Parathyroid adenoma (tissue), 2 donors: ENCODE measurements around the gene PSEN2.
"Not testable (repeated sequence)": the region's sequence is repeated elsewhere in the genome, so short reads cannot be mapped to it uniquely, and the experiment has no call there.

Experiments
- H2AFZ ChIP-seq: fragments of 300-600 bp; sonication (generic); one replicate; pipeline ENCODE4 v1.7.0; 2017; ENCODE audit warnings: antibody characterized with exemption, mild to moderate bottlenecking
- H3K27ac ChIP-seq: fragments of 300-600 bp; sonication (generic); one replicate; pipeline ENCODE4 v1.7.0; 2017
- H3K27me3 ChIP-seq: fragments of 300-600 bp; sonication (generic); one replicate; pipeline ENCODE4 v1.7.0; 2017; ENCODE audit warnings: low read length; ENCODE audit not compliant: control insufficient read depth, insufficient read depth
- H3K36me3 ChIP-seq: fragments of 300-600 bp; sonication (generic); one replicate; pipeline ENCODE4 v1.7.0; 2017; ENCODE audit warnings: low read length; ENCODE audit not compliant: control insufficient read depth, insufficient read depth
- H3K4me1 ChIP-seq: fragments of 300-600 bp; sonication (generic); one replicate; pipeline ENCODE4 v1.7.0; 2017; ENCODE audit warnings: control low read depth
- H3K4me2 ChIP-seq: fragments of 300-600 bp; sonication (generic); one replicate; pipeline ENCODE4 v1.7.0; 2017; ENCODE audit warnings: low read length
- H3K4me3 ChIP-seq: fragments of 300-600 bp; sonication (generic); one replicate; pipeline ENCODE4 v1.7.0; 2017; ENCODE audit warnings: low read depth, low read length
- H3K79me2 ChIP-seq: fragments of 300-600 bp; sonication (generic); one replicate; pipeline ENCODE4 v1.7.0; 2017; ENCODE audit warnings: control low read depth
- H3K9ac ChIP-seq: fragments of 300-600 bp; sonication (generic); one replicate; pipeline ENCODE4 v1.7.0; 2017; ENCODE audit warnings: mild to moderate bottlenecking
- H3K9me3 ChIP-seq: fragments of 300-600 bp; sonication (generic); one replicate; pipeline ENCODE4 v1.7.0; 2017; ENCODE audit warnings: low read length; ENCODE audit not compliant: control insufficient read depth
- TF ChIP-seq, protein P1 (sequence below): fragments of 300-600 bp; sonication (generic); IDR thresholded peaks from one replicate; pipeline ENCODE4 v1.7.0; 2017; ENCODE audit warnings: antibody characterized with exemption, mild to moderate bottlenecking
- donor health status: primary hyperparathyroidism.

PSEN2 gene

DNA sequence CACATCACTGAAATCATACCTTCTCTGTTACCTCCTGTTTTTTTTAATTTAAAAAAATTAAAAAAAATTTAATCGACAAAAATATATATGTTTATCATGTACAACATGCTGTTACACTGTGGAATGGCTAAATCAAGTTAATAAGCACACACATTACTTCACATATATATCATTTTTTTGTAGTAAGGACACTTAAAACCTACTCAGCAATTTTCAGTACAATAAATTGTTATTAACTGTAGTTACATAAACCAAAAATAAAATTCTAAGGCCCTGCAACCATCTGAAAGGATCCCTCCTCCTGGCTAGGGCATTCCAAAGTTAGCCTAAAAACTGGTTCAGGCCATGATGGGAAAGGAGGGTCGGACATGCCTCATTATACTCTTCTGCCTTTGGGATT, 46.1 kb downstream of the PSEN2 start:
- Histone ChIP-seq H3K36me3 (no peaks in the 10 kb centered on the region), H3K4me2 (no peak overlapping the region), H2AFZ (no peak overlapping the region), H3K4me3 (no peak overlapping the region), H3K79me2 (no peaks in the 10 kb centered on the region), H3K9ac (no peak overlapping the region), H3K9me3 (no peaks in the 10 kb centered on the region), H3K27ac (no peak overlapping the region), H3K4me1 (no peaks in the 10 kb centered on the region), H3K27me3 (no peaks in the 10 kb centered on the region)
- TF ChIP-seq, protein P1, sequence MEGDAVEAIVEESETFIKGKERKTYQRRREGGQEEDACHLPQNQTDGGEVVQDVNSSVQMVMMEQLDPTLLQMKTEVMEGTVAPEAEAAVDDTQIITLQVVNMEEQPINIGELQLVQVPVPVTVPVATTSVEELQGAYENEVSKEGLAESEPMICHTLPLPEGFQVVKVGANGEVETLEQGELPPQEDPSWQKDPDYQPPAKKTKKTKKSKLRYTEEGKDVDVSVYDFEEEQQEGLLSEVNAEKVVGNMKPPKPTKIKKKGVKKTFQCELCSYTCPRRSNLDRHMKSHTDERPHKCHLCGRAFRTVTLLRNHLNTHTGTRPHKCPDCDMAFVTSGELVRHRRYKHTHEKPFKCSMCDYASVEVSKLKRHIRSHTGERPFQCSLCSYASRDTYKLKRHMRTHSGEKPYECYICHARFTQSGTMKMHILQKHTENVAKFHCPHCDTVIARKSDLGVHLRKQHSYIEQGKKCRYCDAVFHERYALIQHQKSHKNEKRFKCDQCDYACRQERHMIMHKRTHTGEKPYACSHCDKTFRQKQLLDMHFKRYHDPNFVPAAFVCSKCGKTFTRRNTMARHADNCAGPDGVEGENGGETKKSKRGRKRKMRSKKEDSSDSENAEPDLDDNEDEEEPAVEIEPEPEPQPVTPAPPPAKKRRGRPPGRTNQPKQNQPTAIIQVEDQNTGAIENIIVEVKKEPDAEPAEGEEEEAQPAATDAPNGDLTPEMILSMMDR: no peak

GRCh38 chr1:226919587-226919986, 49.2 kb downstream of the PSEN2 start:
- Histone ChIP-seq H3K9me3 (no peaks in the 10 kb centered on the region), H3K4me2 (no peak overlapping the region), H3K27ac (no peak overlapping the region), H3K4me1 (no peaks in the 10 kb centered on the region), H3K79me2 (no peaks in the 10 kb centered on the region), H3K27me3 (no peaks in the 10 kb centered on the region), H3K9ac (no peak overlapping the region), H3K36me3 (no peaks in the 10 kb centered on the region), H3K4me3 (no peak overlapping the region), H2AFZ (no peak overlapping the region)
- TF ChIP-seq, protein P1: no peak

- Histone ChIP-seq H3K36me3 (no peaks in the 10 kb centered on the region), H3K4me1 (no peaks in the 10 kb centered on the region), H3K4me3 (no peak overlapping the region), H3K79me2 (no peaks in the 10 kb centered on the region), H3K4me2 (no peak overlapping the region), H3K9ac (no peak overlapping the region), H3K27me3 (no peaks in the 10 kb centered on the region), H2AFZ (no peak overlapping the region), H3K9me3 (no peaks in the 10 kb centered on the region), H3K27ac (no peak overlapping the region)
- TF ChIP-seq, protein P1: no peak
Measured at GRCh38 chr1:226919995-226920394, 49.6 kb downstream of the PSEN2 start.

GRCh38 chr1:226920446-226920894, 50.1 kb downstream of the PSEN2 start:
- no peaks in the 10 kb centered on the region for H3K79me2 ChIP-seq
- no peaks in the 10 kb centered on the region for H3K36me3 ChIP-seq
- H3K4me1 ChIP-seq: no peaks in the 10 kb centered on the region
- no peak overlapping the region for H2AFZ ChIP-seq
- H3K4me2 ChIP-seq: no peak overlapping the region
- H3K9me3 ChIP-seq: no peaks in the 10 kb centered on the region
- no peak overlapping the region for H3K9ac ChIP-seq
- no peak overlapping the region for H3K4me3 ChIP-seq
- TF ChIP-seq, protein P1: no peak
- H3K27me3 ChIP-seq: no peaks in the 10 kb centered on the region
- no peak overlapping the region for H3K27ac ChIP-seq

- Histone ChIP-seq H3K4me2 (no peak overlapping the region), H3K27ac (no peak overlapping the region), H3K4me3 (no peak overlapping the region), H3K79me2 (no peaks in the 10 kb centered on the region), H3K4me1 (no peaks in the 10 kb centered on the region), H3K36me3 (no peaks in the 10 kb centered on the region), H3K9me3 (no peaks in the 10 kb centered on the region), H3K9ac (no peak overlapping the region), H2AFZ (no peak overlapping the region), H3K27me3 (no peaks in the 10 kb centered on the region)
- TF ChIP-seq, protein P1: no peak
Measured at GRCh38 chr1:226921504-226921903, 51.1 kb downstream of the PSEN2 start.

- not testable (repeated sequence) for H3K9ac ChIP-seq, H3K4me2 ChIP-seq, H3K27ac ChIP-seq, H3K4me3 ChIP-seq, H3K9me3 ChIP-seq, H2AFZ ChIP-seq, H3K79me2 ChIP-seq, H3K36me3 ChIP-seq, H3K4me1 ChIP-seq, H3K27me3 ChIP-seq
Measured at GRCh38 chr1:226929260-226930111, 59.1 kb downstream of the PSEN2 start.
